ENCODE data around the gene DHRS1.
A peak's percentile ranks its signal among the peaks of the same experiment; 100 is the strongest.

DHRS1 gene

GRCh38 chr14:24313913-24314312 lies 14.3 kb upstream of the DHRS1 start:
- no peaks in the 10 kb centered on the region for H3K36me3 ChIP-seq (ENCODE audit: insufficient read depth, low read length)
- H3K9me3 ChIP-seq (ENCODE audit: low read length): no peaks in the 10 kb centered on the region
- H3K27ac ChIP-seq (ENCODE audit: low read depth, low read length): no peak overlapping the region
- H3K27me3 ChIP-seq (ENCODE audit: control insufficient read depth in 1 of 2, insufficient read depth in 2 of 2, low read length in 2 of 2): peaks cover 6 to 28% of the 10 kb centered on the region in 2 donors
- no peak overlapping the region for H3K4me3 ChIP-seq (ENCODE audit: low read depth in 1 of 2, low read length in 2 of 2)
- H3K4me1 ChIP-seq (ENCODE audit: insufficient read depth, low read length): peaks cover 33% of the 10 kb centered on the region
- H3K9ac ChIP-seq (ENCODE audit: low read length): no peak overlapping the region

- Histone ChIP-seq H3K4me1 (ENCODE audit: insufficient read depth, low read length) (peaks cover 33% of the 10 kb centered on the region), H3K9me3 (ENCODE audit: low read length) (no peaks in the 10 kb centered on the region), H3K36me3 (ENCODE audit: insufficient read depth, low read length) (no peaks in the 10 kb centered on the region), H3K9ac (ENCODE audit: low read length) (no peak overlapping the region), H3K4me3 (ENCODE audit: low read depth in 1 of 2, low read length in 2 of 2) (no peak overlapping the region), H3K27ac (ENCODE audit: low read depth, low read length) (no peak overlapping the region), H3K27me3 (ENCODE audit: control insufficient read depth in 1 of 2, insufficient read depth in 2 of 2, low read length in 2 of 2) (peaks cover 5 to 23% of the 10 kb centered on the region in 2 donors)
These were observed 13.3 kb upstream of the DHRS1 start for GRCh38 chr14:24312736-24313507.

DNA sequence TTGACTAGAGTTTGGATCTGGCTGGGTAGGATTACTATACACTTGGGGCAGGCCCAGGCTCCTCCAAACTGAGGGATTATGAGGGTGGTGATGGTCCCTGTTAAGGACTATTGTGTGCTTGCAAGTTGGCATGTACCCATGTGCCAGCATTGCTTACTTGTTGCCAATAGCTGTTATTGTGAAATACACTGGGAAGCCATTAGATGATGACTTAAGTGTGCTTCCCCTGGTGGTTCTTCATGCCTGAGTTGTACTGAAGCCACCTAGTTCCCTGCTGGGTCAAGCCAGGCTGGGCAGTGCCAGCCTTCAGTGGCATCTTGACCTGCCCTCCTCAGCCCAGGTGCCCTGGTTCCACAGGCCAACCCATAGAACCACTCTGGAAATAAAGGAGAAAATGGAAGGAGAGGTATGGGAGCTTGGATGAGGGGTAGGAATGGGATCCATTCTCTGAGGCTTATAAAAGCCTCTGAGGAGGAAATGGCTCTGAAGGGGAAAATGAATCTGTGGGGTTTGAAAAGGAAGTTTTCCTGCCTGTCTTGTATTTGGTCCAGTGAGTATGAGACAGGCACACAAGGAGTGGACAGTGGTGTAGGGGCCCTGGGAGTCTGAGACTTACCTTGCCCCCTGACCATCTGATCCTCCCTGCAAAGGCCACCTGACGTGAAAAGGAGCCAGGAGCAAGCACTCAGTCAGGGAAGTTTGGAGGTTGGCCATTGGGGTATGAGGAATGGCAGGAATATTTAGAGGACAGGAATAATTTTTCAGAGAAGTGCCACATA lies 12.4 kb upstream of the DHRS1 start:
- no peak overlapping the region for H3K9ac ChIP-seq (ENCODE audit: low read length)
- H3K4me1 ChIP-seq (ENCODE audit: insufficient read depth, low read length): peaks cover 31% of the 10 kb centered on the region
- no peak overlapping the region for H3K27ac ChIP-seq (ENCODE audit: low read depth, low read length)
- H3K4me3 ChIP-seq (ENCODE audit: low read depth in 1 of 2, low read length in 2 of 2): peak overlapping the region; percentile 51 to 68
- peaks cover 3% of the 10 kb centered on the region for H3K36me3 ChIP-seq (ENCODE audit: insufficient read depth, low read length)
- H3K9me3 ChIP-seq (ENCODE audit: low read length): no peaks in the 10 kb centered on the region
- H3K27me3 ChIP-seq (ENCODE audit: control insufficient read depth in 1 of 2, insufficient read depth in 2 of 2, low read length in 2 of 2): peaks cover 0 to 17% of the 10 kb centered on the region in 2 donors

DNA sequence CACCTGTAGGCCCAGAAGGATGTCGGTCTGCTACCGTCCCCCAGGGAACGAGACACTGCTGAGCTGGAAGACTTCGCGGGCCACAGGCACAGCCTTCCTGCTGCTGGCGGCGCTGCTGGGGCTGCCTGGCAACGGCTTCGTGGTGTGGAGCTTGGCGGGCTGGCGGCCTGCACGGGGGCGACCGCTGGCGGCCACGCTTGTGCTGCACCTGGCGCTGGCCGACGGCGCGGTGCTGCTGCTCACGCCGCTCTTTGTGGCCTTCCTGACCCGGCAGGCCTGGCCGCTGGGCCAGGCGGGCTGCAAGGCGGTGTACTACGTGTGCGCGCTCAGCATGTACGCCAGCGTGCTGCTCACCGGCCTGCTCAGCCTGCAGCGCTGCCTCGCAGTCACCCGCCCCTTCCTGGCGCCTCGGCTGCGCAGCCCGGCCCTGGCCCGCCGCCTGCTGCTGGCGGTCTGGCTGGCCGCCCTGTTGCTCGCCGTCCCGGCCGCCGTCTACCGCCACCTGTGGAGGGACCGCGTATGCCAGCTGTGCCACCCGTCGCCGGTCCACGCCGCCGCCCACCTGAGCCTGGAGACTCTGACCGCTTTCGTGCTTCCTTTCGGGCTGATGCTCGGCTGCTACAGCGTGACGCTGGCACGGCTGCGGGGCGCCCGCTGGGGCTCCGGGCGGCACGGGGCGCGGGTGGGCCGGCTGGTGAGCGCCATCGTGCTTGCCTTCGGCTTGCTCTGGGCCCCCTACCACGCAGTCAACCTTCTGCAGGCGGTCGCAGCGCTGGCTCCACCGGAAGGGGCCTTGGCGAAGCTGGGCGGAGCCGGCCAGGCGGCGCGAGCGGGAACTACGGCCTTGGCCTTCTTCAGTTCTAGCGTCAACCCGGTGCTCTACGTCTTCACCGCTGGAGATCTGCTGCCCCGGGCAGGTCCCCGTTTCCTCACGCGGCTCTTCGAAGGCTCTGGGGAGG lies 11.3 kb upstream of the DHRS1 start, which contains the start of gene LTB4R:
LTB4R (plus strand) TSS at position 857 of the 959 bp plus-strand sequence. CDS start 4,150 bp downstream, outside the sequence.
- Histone ChIP-seq H3K36me3 (ENCODE audit: insufficient read depth, low read length) (peaks cover 14% of the 10 kb centered on the region), H3K27me3 (ENCODE audit: control insufficient read depth in 1 of 2, insufficient read depth in 2 of 2, low read length in 2 of 2) (peaks cover 0 to 6% of the 10 kb centered on the region in 2 donors), H3K9me3 (ENCODE audit: low read length) (no peaks in the 10 kb centered on the region), H3K27ac (ENCODE audit: low read depth, low read length) (peak within 1 kb of the TSS; percentile 77), H3K9ac (ENCODE audit: low read length) (peak within 1 kb of the TSS; percentile 28), H3K4me1 (ENCODE audit: insufficient read depth, low read length) (peaks cover 26% of the 10 kb centered on the region), H3K4me3 (ENCODE audit: low read depth in 1 of 2, low read length in 2 of 2) (peak within 1 kb of the TSS; percentile 51 to 68)

GRCh38 chr14:24310265-24310645 lies 10.7 kb upstream of the DHRS1 start:
- H3K4me3 ChIP-seq (ENCODE audit: low read depth in 1 of 2, low read length in 2 of 2): peak overlapping the region; percentile 51 to 68
- peaks cover 20% of the 10 kb centered on the region for H3K36me3 ChIP-seq (ENCODE audit: insufficient read depth, low read length)
- peak overlapping the region; percentile 28 for H3K9ac ChIP-seq (ENCODE audit: low read length)
- peaks cover 26% of the 10 kb centered on the region for H3K4me1 ChIP-seq (ENCODE audit: insufficient read depth, low read length)
- no peaks in the 10 kb centered on the region for H3K9me3 ChIP-seq (ENCODE audit: low read length)
- H3K27ac ChIP-seq (ENCODE audit: low read depth, low read length): peak overlapping the region; percentile 77
- no peaks in the 10 kb centered on the region for H3K27me3 ChIP-seq (ENCODE audit: control insufficient read depth in 1 of 2, insufficient read depth in 2 of 2, low read length in 2 of 2)

GRCh38 chr14:24309538-24310264 lies 10.1 kb upstream of the DHRS1 start, which contains the start of gene LTB4R2:
Gene LTB4R2, plus strand, starts transcription at chr14:24310140. Its CDS starts 525 bp downstream, at chr14:24310665.
- Histone ChIP-seq H3K4me1 (ENCODE audit: insufficient read depth, low read length) (peaks cover 26% of the 10 kb centered on the region), H3K9me3 (ENCODE audit: low read length) (no peaks in the 10 kb centered on the region), H3K36me3 (ENCODE audit: insufficient read depth, low read length) (peaks cover 26% of the 10 kb centered on the region), H3K27me3 (ENCODE audit: control insufficient read depth in 1 of 2, insufficient read depth in 2 of 2, low read length in 2 of 2) (no peaks in the 10 kb centered on the region), H3K4me3 (ENCODE audit: low read depth in 1 of 2, low read length in 2 of 2) (peak within 1 kb of the TSS; percentile 51 to 68), H3K27ac (ENCODE audit: low read depth, low read length) (peak within 1 kb of the TSS; percentile 77), H3K9ac (ENCODE audit: low read length) (peak within 1 kb of the TSS; percentile 28)

DNA sequence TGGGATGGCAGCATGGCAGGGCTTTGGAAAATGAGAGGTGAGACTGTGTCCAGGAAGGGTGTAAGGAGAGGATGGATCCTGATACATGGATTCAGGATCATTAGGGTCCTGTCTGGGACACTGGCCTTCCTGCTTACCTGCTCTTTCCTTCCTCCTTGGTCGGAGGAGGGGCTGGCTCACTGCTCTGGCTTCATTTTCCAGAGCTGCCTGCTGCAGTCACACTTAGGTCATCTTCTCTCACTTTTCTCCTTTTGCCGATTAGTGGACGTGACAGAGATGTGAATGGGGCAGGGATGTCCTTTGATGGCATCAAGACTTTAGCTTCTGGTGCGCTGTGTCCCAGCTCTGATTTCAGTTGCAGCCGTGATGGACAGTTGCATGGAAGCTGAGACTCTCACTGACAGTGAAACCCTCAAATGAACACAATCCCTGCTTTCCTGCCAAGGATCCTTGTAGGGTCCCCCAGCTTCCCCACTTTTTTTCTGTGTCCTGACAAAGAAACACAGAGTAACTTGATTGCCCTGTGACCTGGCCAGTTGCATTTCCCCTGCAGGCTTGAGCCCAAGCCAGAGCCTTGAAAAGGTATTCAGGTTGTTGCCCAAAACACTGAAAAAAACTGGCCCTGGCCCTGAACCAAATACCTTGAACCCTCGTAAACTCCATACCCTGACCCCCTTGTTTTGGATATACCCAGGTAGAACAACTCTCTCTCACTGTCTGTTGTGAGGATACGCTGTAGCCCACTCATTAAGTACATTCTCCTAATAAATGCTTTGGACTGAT lies 9.0 kb upstream of the DHRS1 start:
- Histone ChIP-seq H3K27me3 (ENCODE audit: control insufficient read depth in 1 of 2, insufficient read depth in 2 of 2, low read length in 2 of 2) (no peaks in the 10 kb centered on the region), H3K36me3 (ENCODE audit: insufficient read depth, low read length) (peaks cover 37% of the 10 kb centered on the region), H3K27ac (ENCODE audit: low read depth, low read length) (no peak overlapping the region), H3K9me3 (ENCODE audit: low read length) (no peaks in the 10 kb centered on the region), H3K4me3 (ENCODE audit: low read depth in 1 of 2, low read length in 2 of 2) (no peak overlapping the region), H3K4me1 (ENCODE audit: insufficient read depth, low read length) (peaks cover 26% of the 10 kb centered on the region), H3K9ac (ENCODE audit: low read length) (no peak overlapping the region)

- Histone ChIP-seq H3K27ac (ENCODE audit: low read depth, low read length) (no peak within 1 kb of the TSS), H3K27me3 (ENCODE audit: control insufficient read depth in 1 of 2, insufficient read depth in 2 of 2, low read length in 2 of 2) (no peaks in the 10 kb centered on the region), H3K4me1 (ENCODE audit: insufficient read depth, low read length) (peaks cover 26% of the 10 kb centered on the region), H3K4me3 (ENCODE audit: low read depth in 1 of 2, low read length in 2 of 2) (no peak within 1 kb of the TSS), H3K9ac (ENCODE audit: low read length) (no peak within 1 kb of the TSS), H3K36me3 (ENCODE audit: insufficient read depth, low read length) (peaks cover 45% of the 10 kb centered on the region), H3K9me3 (ENCODE audit: low read length) (no peaks in the 10 kb centered on the region)
These were observed 8.2 kb upstream of the DHRS1 start, which contains the start of gene CIDEB for GRCh38 chr14:24307575-24308341. Gene CIDEB, minus strand, starts transcription at chr14:24307977. Its CDS starts 119 bp downstream, at chr14:24307858.

GRCh38 chr14:24307156-24307574 lies 7.6 kb upstream of the DHRS1 start:
- no peak overlapping the region for H3K9ac ChIP-seq (ENCODE audit: low read length)
- no peak overlapping the region for H3K4me3 ChIP-seq (ENCODE audit: low read depth in 1 of 2, low read length in 2 of 2)
- H3K27me3 ChIP-seq (ENCODE audit: control insufficient read depth in 1 of 2, insufficient read depth in 2 of 2, low read length in 2 of 2): no peaks in the 10 kb centered on the region
- H3K36me3 ChIP-seq (ENCODE audit: insufficient read depth, low read length): peaks cover 51% of the 10 kb centered on the region
- no peaks in the 10 kb centered on the region for H3K9me3 ChIP-seq (ENCODE audit: low read length)
- H3K4me1 ChIP-seq (ENCODE audit: insufficient read depth, low read length): peaks cover 20% of the 10 kb centered on the region
- no peak overlapping the region for H3K27ac ChIP-seq (ENCODE audit: low read depth, low read length)
